Heart left ventricle (tissue), 16 donors: Measurements from ENCODE around the gene CXXC5. TPM values are rescaled to one million over a fixed set of nuclear protein-coding genes. Genes with fewer than 3 reads are reported as not detected.

ENCODE experiments used
- ATAC-seq, 4 donors: fragments of 200-7000 bp; cut with Tn5 transposase; one replicate each; pipeline ENCODE4 v1.9.1; 2020 to 2022; ENCODE audit warnings: moderate library complexity in 4 of 4, mild to moderate bottlenecking in 3 of 4, moderate number of reproducible peaks in 1 of 4
- DNase-seq, 5 donors: peaks; one replicate each; pipeline ENCODE4 v3.0.0-alpha.2; 2020
- H3K27ac ChIP-seq, 12 donors: fragments of 200-600 bp; sonication (generic) in 4 of 12; one replicate each; pipeline versions ENCODE4 v1.5.0 to v1.8.0; 2016 to 2022; ENCODE audit warnings: mild to moderate bottlenecking in 2 of 12
- H3K27me3 ChIP-seq, 9 donors: fragments of 200-600 bp; sonication (generic) in 2 of 9; one replicate each; pipeline versions ENCODE4 v1.5.1 to v1.8.0; 2016 to 2022; ENCODE audit warnings: mild to moderate bottlenecking in 3 of 9
- H3K36me3 ChIP-seq, 9 donors: fragments of 200-600 bp; sonication (generic) in 2 of 9; one replicate each; pipeline versions ENCODE4 v1.5.0 to v1.8.0; 2018 to 2022; ENCODE audit warnings: mild to moderate bottlenecking in 2 of 9
- H3K4me1 ChIP-seq, 12 donors: fragments of 200-600 bp; sonication (generic) in 4 of 12; one replicate each; pipeline versions ENCODE4 v1.5.0 to v1.8.0; 2016 to 2022; ENCODE audit warnings: mild to moderate bottlenecking in 3 of 12
- H3K4me3 ChIP-seq, 12 donors: fragments of 200-600 bp; sonication (generic) in 4 of 12; one replicate each; pipeline versions ENCODE4 v1.5.0 to v1.8.0; 2017 to 2022; ENCODE audit warnings: mild to moderate bottlenecking in 9 of 12, moderate library complexity in 4 of 12
- H3K9me3 ChIP-seq, 12 donors: fragments of 200-600 bp; sonication (generic) in 4 of 12; one replicate each; pipeline versions ENCODE4 v1.5.0 to v1.8.0; 2016 to 2022; ENCODE audit warnings: mild to moderate bottlenecking in 1 of 12
- POLR2A ChIP-seq, 2 donors: fragments of 450-650 bp; IDR thresholded peaks; one replicate each; pipeline ENCODE4 v1.6.1; 2017; ENCODE audit warnings: antibody characterized with exemption in 2 of 2, mild to moderate bottlenecking in 2 of 2, moderate library complexity in 2 of 2
- WGBS, 4 donors: extraction: QIAGEN DNeasy Blood & Tissue Kit in 2 of 4; methylation state at CpG; one replicate each; pipeline versions ENCODE4 v1.1.5 to v1.1.7; 2013 to 2018; 5-methylcytosine and 5-hydroxymethylcytosine counted together
- intact Hi-C, 10 donors: fragments of 100-400 bp; cut with DNase I; formaldehyde crosslinking; loops; one replicate each; pipeline versions ENCODE4 v1.11.1 to v1.14.2; 2022
- polyA plus RNA-seq, 2 donors: library from polyadenylated mRNA; stranded (reverse); fragments of 200-250 nt; gene quantifications; one replicate each; pipeline ENCODE4 v1.2.3, GENCODE V29; 2013
- total RNA-seq, 9 donors: library from RNA; depleted of rRNA in 2 of 9; stranded (reverse); fragments of >200 nt in 2 of 9; fragmentation: NEBNext Ultra II Directional in 3 of 9; extraction: Animal tissue kit (Norgen Biotek cat#: 25700) in 3 of 9; gene quantifications; one replicate each; pipeline versions ENCODE4 v1.1.0 to v1.2.4, GENCODE V29; 2016 to 2023
- TF ChIP-seq, protein P1 (sequence below), 12 donors: fragments of 200-600 bp; sonication (generic) in 4 of 12; IDR thresholded peaks; one replicate each; pipeline versions ENCODE4 v1.5.0 to v1.8.0; 2018 to 2022; ENCODE audit warnings: antibody characterized with exemption in 12 of 12, mild to moderate bottlenecking in 5 of 12
- donor health status: ischemic (EF 13 %, LVEDD 7.1; RV severe dilation, severe dysfunction).
- donor health status: healthy with polysubstance abuse.
- donor health status: DM: no; HTN: yes; CAD: no.
- donor health status: DM: no; HTN: no; CAD: no.
- donor health status: ischemic (EF 25% LVEDD 6.9; RV normal size, moderate dysfunction).
- donor health status: ischemic (EF 25% LVEDD 5.7; RV mildly dilated, moderate dysfunction).
- donor health status: healthy.
- donor health status: DM: yes; HTN: yes; CAD: no.
- donor health status: ischemic (EF 35%, LVEDD 5.7; RV mildly dilated, moderate dysfunction).
- donor health status: nonischemic (EF 11% LVEDD 7.7; RV severe dilation, severe dysfunction).
- donor health status: DM: yes; HTN: yes; CAD: no.
- donor health status: PGD.
- donor health status: ischemic (EF 29% LVEDD 5.4; RV normal size, mild dysfunction).
- donor health status: nonischemic (EF 23%, LVEDD 6.1; RV moderate dilation, normal function).

CXXC5 gene
- total and polyA plus RNA-seq, 11 donors: 29.8 to 74.6 (median 36.3) TPM

DNA sequence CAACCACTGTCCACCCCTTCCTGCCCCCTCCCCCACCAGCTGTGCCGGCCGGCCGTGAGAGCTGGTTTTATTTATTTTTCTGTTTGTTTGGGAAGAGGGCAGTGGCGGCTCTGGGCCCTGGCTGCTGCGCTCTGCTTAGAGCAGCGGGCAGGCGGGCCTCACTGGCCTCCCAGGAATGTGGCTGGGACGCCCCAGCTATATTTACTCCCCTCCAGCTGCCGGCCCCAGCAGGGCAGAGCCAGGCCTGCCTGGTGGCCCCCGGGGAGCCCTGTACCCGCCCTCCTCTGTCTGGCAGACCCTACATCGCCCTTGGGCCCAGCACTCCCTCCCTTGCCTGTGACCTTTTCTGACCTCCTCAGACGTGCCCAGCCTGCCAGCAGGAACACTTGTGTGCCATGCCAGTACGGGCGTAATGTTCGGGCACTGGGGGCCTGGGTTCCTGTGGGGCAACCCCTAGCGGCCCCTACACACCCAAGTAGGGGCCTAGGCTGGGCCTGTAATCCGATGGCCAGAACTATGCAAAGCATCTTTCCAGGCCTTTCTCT, 7.7 kb downstream of the CXXC5 start:
- H3K4me1 ChIP-seq: peaks cover 46 to 100% (median 98%) of the 10 kb centered on the region in 12 donors
- no peaks in the 10 kb centered on the region for H3K36me3 ChIP-seq
- no peaks in the 10 kb centered on the region for H3K9me3 ChIP-seq
- TF ChIP-seq, protein P1, sequence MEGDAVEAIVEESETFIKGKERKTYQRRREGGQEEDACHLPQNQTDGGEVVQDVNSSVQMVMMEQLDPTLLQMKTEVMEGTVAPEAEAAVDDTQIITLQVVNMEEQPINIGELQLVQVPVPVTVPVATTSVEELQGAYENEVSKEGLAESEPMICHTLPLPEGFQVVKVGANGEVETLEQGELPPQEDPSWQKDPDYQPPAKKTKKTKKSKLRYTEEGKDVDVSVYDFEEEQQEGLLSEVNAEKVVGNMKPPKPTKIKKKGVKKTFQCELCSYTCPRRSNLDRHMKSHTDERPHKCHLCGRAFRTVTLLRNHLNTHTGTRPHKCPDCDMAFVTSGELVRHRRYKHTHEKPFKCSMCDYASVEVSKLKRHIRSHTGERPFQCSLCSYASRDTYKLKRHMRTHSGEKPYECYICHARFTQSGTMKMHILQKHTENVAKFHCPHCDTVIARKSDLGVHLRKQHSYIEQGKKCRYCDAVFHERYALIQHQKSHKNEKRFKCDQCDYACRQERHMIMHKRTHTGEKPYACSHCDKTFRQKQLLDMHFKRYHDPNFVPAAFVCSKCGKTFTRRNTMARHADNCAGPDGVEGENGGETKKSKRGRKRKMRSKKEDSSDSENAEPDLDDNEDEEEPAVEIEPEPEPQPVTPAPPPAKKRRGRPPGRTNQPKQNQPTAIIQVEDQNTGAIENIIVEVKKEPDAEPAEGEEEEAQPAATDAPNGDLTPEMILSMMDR (IDR thresholded peaks at IDR 0.05): no peak
- TF ChIP-seq POLR2A (IDR thresholded peaks at IDR 0.05): peak in 1 of 2 donors; percentile 52
- DNase-seq: peak; percentile 83 to 90 (median 85)
- WGBS, 4 donors: 13 to 22% (median 20%) methylated on average over 14 to 18 of the region's 18 CpGs
- peak; percentile 67 to 78 (median 74) for ATAC-seq
- H3K4me3 ChIP-seq: peak overlapping the region in 6 of 12 donors; percentile 1 to 21 (median 13)
- peak overlapping the region; percentile 82 to 98 (median 92) for H3K27ac ChIP-seq
- intact Hi-C loops: no loop called here
- H3K27me3 ChIP-seq: peaks cover 0 to 3% (median 0%) of the 10 kb centered on the region in 9 donors

DNA sequence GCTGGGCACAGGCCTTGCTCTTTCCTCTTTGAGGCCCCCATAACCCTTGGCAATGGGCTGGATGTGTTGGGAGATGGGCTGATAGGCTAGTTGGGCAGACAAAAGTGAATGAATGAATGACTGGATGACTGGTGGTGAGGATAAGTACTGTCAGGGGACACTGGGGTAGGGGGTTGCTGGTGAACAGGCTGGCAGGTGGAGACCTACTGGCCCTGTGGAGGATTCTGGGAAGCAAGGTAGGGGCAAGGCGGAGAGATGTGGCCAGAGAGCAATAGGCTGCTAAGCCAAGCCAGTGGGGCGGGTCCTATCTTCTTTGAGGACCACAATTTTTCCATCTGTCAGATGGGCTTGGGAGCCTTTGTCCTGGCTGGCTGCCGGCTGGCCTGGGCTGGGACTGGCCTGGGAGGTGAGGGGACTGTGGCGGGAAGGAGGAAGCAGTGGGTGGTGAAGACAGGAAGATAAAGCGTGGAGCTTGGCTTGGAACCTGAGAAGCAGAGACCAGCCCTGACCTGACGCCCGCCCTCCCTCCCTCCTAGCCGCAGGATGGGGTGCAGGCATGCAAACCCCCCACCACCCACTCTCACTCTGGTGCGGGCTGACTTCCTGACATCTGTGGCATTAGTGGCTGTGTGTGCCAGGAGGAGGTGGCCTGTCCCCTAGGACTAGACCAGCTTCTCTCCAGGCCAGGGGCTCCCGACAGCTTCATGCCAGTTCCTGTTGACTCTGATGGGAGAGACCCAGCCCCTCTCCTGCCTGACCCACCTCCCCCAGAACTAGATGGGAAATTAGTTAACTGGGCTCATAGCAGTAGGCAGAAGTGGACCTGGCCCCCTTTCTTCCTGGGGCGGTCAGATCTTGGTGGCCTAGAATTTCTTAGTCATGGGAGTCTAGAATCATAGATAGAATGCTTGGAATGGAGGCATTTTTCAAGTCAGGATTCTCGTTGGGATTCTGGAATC, 9.5 kb downstream of the CXXC5 start:
- H3K4me3 ChIP-seq: peak overlapping the region in 1 of 12 donors; percentile 0
- no peak for ATAC-seq
- no peaks in the 10 kb centered on the region for H3K27me3 ChIP-seq
- intact Hi-C loops: no loop called here
- DNase-seq: peak in 3 of 5 donors; percentile 34 to 54 (median 45)
- 28 to 40% (median 29%) methylated on average over 8 to 12 of the region's 12 CpGs for whole genome bisulfite sequencing, 4 donors
- H3K36me3 ChIP-seq: no peaks in the 10 kb centered on the region
- H3K4me1 ChIP-seq: peaks cover 49 to 100% (median 96%) of the 10 kb centered on the region in 12 donors
- peak overlapping the region; percentile 54 to 98 (median 92) for H3K27ac ChIP-seq
- TF ChIP-seq, protein P1 (IDR thresholded peaks at IDR 0.05): no peak
- no peak for TF ChIP-seq POLR2A (IDR thresholded peaks at IDR 0.05)
- H3K9me3 ChIP-seq: no peaks in the 10 kb centered on the region

DNA sequence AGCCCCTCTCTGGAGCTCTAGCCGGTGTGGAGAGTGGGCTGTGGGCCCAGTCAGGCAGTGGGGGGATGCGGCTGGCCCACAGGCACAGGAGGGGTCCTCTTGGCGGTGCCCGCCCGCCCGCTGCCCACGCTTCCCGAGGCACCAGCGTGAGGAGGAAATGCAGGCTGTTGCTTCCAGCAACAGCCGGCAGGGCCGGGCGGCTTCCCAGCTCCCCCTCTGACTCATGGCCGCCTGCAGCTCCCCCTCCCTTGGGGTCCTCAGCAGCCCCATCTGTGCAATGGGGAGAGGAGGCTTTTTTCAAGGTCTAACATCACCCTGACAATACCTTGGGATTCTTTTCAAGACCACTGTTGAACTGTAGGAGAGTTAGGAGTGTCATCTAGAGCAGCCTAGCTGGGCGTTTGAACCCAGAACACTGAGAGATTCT, 10.4 kb downstream of the CXXC5 start:
- ATAC-seq (peak in 1 of 4 donors; percentile 4), DNase-seq (peak in 2 of 5 donors; percentile 59 to 64)
- WGBS, 4 donors: 31 to 43% (median 37%) methylated on average over 5 to 14 of the region's 14 CpGs
- no peak for TF ChIP-seq POLR2A (IDR thresholded peaks at IDR 0.05)
- TF ChIP-seq, protein P1 (IDR thresholded peaks at IDR 0.05): no peak
- Histone ChIP-seq H3K27ac (peak overlapping the region; percentile 54 to 98 (median 92)), H3K9me3 (no peaks in the 10 kb centered on the region), H3K4me3 (peak overlapping the region in 6 of 12 donors; percentile 4 to 46 (median 44)), H3K27me3 (no peaks in the 10 kb centered on the region), H3K36me3 (no peaks in the 10 kb centered on the region), H3K4me1 (peaks cover 42 to 99% (median 90%) of the 10 kb centered on the region in 12 donors)
- intact Hi-C loops: no loop called here
